NB4 (cell line): ENCODE results near the gene TASOR2.

Source experiments
- DNase-seq: peaks from one replicate; pipeline ENCODE4 v3.0.0; 2010; ENCODE audit warnings: low read depth
- H3K4me3 ChIP-seq: one replicate; pipeline ENCODE4 v1.5.1; 2011; ENCODE audit warnings: mild to moderate bottlenecking, low read depth, low read length, moderate library complexity
- CTCF ChIP-seq: IDR thresholded peaks from one replicate; pipeline ENCODE4 v1.5.1; 2012; ENCODE audit warnings: low read depth, low read length
- MAX ChIP-seq: IDR thresholded peaks from 2 replicates; pipeline ENCODE4 v1.6.1; 2011; ENCODE audit warnings: low read depth, low read length
- MYC ChIP-seq: IDR thresholded peaks from 2 replicates; pipeline ENCODE4 v1.6.1; 2011; ENCODE audit warnings: low read depth, low read length
- POLR2A ChIP-seq: IDR thresholded peaks from 2 replicates; pipeline ENCODE4 v1.6.1; 2011; ENCODE audit warnings: mild to moderate bottlenecking; ENCODE audit not compliant: insufficient read length; ENCODE audit errors: extremely low read depth

Gene TASOR2

GRCh38 chr10:5679606-5680005 lies 5.0 kb upstream of the TASOR2 start:
- DNase-seq: no peak
- H3K4me3 ChIP-seq: no peak overlapping the region
- no peak for TF ChIP-seq POLR2A
- TF ChIP-seq MAX: no peak
- no peak for TF ChIP-seq MYC
- TF ChIP-seq CTCF: no peak

- H3K4me3 ChIP-seq: no peak overlapping the region
- no peak for DNase-seq
- TF ChIP-seq MAX (no peak), MYC (no peak), CTCF (no peak), POLR2A (no peak)
These were observed 2.7 kb upstream of the TASOR2 start for GRCh38 chr10:5681930-5682329.

GRCh38 chr10:5683065-5683464 lies 1.6 kb upstream of the TASOR2 start:
- no peak overlapping the region for H3K4me3 ChIP-seq
- DNase-seq: no peak
- TF ChIP-seq MYC: no peak
- no peak for TF ChIP-seq CTCF
- no peak for TF ChIP-seq POLR2A
- TF ChIP-seq MAX: no peak

GRCh38 chr10:5684971-5685763 lies 529 bp downstream of the TASOR2 start:
- peak overlapping the region; percentile 90 for H3K4me3 ChIP-seq
- peak; percentile 75 for DNase-seq
- TF ChIP-seq POLR2A: no peak
- peak; percentile 16 for TF ChIP-seq CTCF
- peak; percentile 28; the same call in 1 of the 2 replicates for TF ChIP-seq MYC
- peak; percentile 16 for TF ChIP-seq MAX

GRCh38 chr10:5685764-5686240 lies 1.2 kb downstream of the TASOR2 start:
- H3K4me3 ChIP-seq: peak overlapping the region; percentile 90
- TF ChIP-seq POLR2A (no peak), CTCF (no peak), MAX (no peak), MYC (no peak)
- DNase-seq: no peak
